Omental fat pad (tissue), 4 donors: ENCODE data around the gene ERP29. TPM values are rescaled to one million over a fixed set of nuclear protein-coding genes. Genes with fewer than 3 reads are reported as not detected.

Source experiments
- ATAC-seq: fragments of 150-250 bp; one replicate; pipeline ENCODE4 v1.9.1; 2016; ENCODE audit warnings: mild to moderate bottlenecking, moderate library complexity; ENCODE audit not compliant: low FRiP score
- DNase-seq: peaks from one replicate; pipeline ENCODE4 v3.0.0-alpha.2; 2019; ENCODE audit warnings: low spot score
- total RNA-seq, 4 donors: library from RNA; depleted of rRNA; stranded (reverse); fragments of >200 nt; gene quantifications; one replicate each; pipeline ENCODE4 v1.1.0, GENCODE V29; 2016
- TF ChIP-seq, protein P1 (sequence below), 3 donors: fragments of 450-650 bp; IDR thresholded peaks; one replicate each; pipeline ENCODE4 v1.5.1; 2016 to 2017; ENCODE audit warnings: antibody characterized with exemption in 3 of 3, mild to moderate bottlenecking in 3 of 3, moderate library complexity in 2 of 3

ERP29 gene
- 10 to 100 TPM; 28.6 to 39.7 (median 32.3) TPM for total RNA-seq

DNA sequence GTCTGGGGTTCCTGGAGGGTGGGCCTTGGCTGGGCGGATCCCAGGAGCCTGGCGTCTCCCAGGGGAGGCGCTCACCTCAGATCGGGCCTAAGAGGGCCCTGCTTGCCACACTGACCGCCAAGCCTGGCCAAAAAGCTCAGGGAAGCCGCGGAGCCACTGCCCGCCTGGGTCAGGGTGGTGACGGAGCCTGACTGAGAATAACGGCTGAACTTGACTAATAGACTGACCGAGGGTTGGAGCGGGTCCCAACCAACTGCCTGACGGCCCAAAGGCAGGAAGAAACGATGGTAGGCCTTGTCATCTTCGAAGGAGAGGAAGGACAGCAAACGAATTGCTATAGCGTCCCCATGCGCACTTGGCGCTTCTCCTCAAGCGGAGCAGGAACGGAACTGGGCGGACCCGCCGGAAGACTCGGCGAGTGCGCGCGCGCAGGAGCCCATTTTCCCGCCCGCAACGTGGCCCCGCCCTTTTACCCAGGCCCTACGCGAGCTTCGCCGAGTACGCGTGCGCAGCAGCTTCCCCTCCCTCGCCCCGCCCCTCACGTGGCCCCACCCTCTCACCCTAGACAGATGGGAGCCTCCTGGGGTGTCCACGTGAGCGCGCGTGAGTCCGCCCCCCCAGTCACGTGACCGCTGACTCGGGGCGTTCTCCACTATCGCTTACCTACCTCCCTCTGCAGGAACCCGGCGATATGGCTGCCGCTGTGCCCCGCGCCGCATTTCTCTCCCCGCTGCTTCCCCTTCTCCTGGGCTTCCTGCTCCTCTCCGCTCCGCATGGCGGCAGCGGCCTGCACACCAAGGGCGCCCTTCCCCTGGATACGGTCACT lies at the start of gene ERP29, which contains the start of gene TMEM116:
ERP29 (plus strand) TSS at position 652 of the 826 bp plus-strand sequence; CDS start at position 692, 40 bp downstream.
TMEM116 (minus strand) TSS at position 391 of the 826 bp plus-strand sequence. CDS start 7,895 bp downstream, outside the sequence.
- TF ChIP-seq, protein P1, sequence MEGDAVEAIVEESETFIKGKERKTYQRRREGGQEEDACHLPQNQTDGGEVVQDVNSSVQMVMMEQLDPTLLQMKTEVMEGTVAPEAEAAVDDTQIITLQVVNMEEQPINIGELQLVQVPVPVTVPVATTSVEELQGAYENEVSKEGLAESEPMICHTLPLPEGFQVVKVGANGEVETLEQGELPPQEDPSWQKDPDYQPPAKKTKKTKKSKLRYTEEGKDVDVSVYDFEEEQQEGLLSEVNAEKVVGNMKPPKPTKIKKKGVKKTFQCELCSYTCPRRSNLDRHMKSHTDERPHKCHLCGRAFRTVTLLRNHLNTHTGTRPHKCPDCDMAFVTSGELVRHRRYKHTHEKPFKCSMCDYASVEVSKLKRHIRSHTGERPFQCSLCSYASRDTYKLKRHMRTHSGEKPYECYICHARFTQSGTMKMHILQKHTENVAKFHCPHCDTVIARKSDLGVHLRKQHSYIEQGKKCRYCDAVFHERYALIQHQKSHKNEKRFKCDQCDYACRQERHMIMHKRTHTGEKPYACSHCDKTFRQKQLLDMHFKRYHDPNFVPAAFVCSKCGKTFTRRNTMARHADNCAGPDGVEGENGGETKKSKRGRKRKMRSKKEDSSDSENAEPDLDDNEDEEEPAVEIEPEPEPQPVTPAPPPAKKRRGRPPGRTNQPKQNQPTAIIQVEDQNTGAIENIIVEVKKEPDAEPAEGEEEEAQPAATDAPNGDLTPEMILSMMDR (IDR thresholded peaks at IDR 0.05), result peak in 1 of 3 donors; percentile 47

DNA sequence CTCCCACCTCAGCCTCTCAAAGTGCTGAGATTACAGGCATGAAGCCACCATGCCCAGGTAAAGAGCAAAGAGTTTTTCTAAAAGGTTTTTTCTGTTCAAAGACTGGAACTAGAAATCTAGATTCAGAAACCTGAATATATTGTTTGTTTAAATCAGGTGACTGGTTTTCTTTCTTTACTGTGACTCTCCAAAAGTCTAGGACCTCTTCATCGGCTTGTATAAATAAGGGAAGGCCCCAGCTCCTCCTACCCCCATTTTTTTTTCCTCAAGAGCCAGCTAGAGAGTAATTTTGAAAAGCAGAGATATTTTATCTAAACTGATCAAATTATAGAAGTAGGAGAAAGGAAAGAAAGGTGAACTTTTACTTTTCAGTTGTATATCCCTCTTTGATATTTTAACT lies 48.3 kb upstream of the ERP29 start:
- ATAC-seq (no peak), DNase-seq (no peak)
- TF ChIP-seq, protein P1 (IDR thresholded peaks at IDR 0.05), result no peak

More for the DNA sequence above, at the start of gene ERP29, which contains the start of gene TMEM116:
- DNase-seq (peak; percentile 99), ATAC-seq (peak; percentile 96)

DNA sequence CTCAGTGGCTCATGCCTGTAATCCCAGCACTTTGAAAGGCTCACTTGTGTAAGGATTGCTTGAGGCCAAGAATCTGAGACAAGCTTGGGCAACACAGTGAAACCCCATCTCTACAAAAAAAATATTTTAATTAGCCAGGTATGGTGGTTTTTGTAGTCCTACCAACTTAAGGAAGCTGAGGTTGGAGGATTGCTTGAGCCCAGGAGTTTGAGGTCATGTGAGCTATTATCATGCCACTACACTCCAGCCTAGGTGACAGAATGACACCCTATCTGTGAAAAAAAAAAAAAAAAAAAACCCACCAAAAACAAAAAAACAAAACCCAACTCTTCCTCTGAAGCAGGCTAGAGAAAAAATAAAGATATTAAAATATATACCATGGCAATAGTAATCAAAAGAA lies 41.4 kb upstream of the ERP29 start:
- TF ChIP-seq, protein P1 (IDR thresholded peaks at IDR 0.05), result no peak
- DNase-seq (no peak), ATAC-seq (no peak)

DNA sequence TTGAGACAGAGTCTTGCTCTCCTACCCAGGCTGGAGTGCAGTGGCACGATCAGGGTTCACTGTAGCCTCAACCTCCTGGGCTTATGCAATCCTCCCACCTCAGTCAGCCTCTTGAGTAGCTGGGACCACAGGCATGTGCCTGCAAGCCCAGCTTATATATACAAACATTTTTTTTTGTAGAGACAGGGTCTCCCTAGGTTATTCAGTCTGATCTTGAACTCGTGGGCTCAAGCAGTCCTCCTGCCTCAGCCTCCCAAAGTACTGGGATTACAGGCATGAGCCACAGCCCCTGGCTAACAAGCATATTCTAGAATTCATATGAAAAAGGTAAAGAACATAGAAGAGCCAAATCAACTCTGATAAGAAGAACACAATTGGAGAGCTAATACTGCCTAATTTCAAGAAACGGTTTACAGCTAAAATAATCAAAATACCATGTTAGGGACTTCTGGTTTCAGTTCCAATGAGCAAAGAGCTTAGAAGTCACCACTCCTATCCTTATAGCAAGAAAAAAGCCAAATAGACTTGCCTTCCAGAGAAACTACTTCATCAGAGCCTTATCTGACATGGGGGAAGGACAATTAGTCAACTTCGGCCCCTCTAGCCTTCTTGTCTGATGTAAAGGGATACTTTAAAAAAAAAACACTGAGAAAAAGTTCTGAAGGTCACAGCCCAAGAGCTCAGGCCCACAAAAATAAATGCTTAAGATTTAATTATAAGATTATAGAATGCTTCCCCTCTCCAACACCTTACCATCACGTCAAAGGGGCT lies 37.9 kb upstream of the ERP29 start:
- TF ChIP-seq, protein P1 (IDR thresholded peaks at IDR 0.05), result no peak
- DNase-seq (no peak), ATAC-seq (no peak)

DNA sequence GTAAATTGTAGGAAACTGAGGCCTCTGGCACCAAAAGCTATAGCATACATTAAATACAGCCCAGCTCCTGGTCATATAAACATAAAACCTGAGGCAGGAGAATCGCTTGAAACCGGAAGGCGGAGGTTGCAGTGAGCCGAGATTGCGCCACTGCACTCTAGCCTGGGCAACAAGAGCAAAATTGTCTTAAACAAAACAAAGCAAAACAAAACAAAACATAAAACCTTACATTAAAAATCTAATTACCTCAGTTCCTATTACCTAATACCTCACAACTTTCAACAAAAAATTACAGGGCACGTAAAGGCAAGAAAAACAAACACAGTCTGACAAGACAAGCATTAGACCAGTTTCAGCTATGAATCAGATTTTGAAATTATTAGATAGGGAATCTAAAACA lies 36.9 kb upstream of the ERP29 start:
- TF ChIP-seq, protein P1 (IDR thresholded peaks at IDR 0.05), result no peak

DNA sequence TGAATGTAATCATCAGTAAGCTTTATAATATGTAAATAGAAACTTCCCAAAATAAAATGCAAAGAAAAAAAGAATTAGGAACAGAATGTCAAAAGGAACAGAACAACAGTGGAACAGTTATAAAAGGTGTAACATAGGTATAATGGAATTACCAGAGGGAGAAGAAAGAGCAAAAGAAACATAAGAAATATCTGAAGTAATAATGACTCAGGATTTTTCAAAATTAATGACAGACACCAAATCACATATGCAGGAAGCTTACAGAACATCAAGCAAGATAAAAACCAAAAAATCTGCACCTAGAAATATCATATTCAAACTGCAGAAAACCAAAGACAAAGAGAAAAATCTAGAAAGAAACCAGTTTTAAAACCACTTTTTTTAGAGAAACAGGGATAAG lies 36.4 kb upstream of the ERP29 start:
- DNase-seq (no peak), ATAC-seq (no peak)
- TF ChIP-seq, protein P1 (IDR thresholded peaks at IDR 0.05), result no peak

More for the DNA sequence above, 36.9 kb upstream of the ERP29 start:
- DNase-seq (no peak), ATAC-seq (no peak)
